Neural cell (in vitro differentiated cells): Measurements from ENCODE around the gene FOXJ2. TPM values are rescaled to one million over a fixed set of nuclear protein-coding genes. Genes with fewer than 3 reads are reported as not detected.
A peak's percentile ranks its signal among the peaks of the same experiment; 100 is the strongest.

Experiments used
- H2AFZ ChIP-seq: fragments of 200-600, 300-800 bp; sonication (generic), shearing (Covaris generic); 2 replicates; pipeline ENCODE4 v1.6.0; 2014; ENCODE audit warnings: low read depth, mild to moderate bottlenecking, antibody characterized with exemption, low read length, moderate library complexity
- H3F3A ChIP-seq: fragments of 200-600 bp; shearing (Covaris generic); 2 replicates; pipeline ENCODE4 v1.6.1; 2016; ENCODE audit warnings: mild to moderate bottlenecking, moderate library complexity, mixed read lengths, antibody characterized with exemption, low read length; ENCODE audit not compliant: insufficient read depth, poor library complexity, severe bottlenecking
- H3K27ac ChIP-seq: fragments of 200-600, 300-800 bp; sonication (generic), shearing (Covaris generic); 2 replicates; pipeline ENCODE4 v1.5.1; 2014; ENCODE audit warnings: mild to moderate bottlenecking, low read length, moderate library complexity
- H3K27me3 ChIP-seq: fragments of 300-800, 200-600 bp; sonication (generic), shearing (Covaris generic); 2 replicates; pipeline ENCODE4 v1.6.0; 2014; ENCODE audit warnings: mild to moderate bottlenecking, low read depth, low read length, moderate library complexity; ENCODE audit not compliant: insufficient read depth
- H3K36me3 ChIP-seq: fragments of 300-800, 200-600 bp; sonication (generic), shearing (Covaris generic); 2 replicates; pipeline ENCODE4 v1.5.1; 2014; ENCODE audit warnings: mild to moderate bottlenecking, antibody characterized with exemption, low read length, moderate library complexity; ENCODE audit not compliant: insufficient read depth
- H3K4me2 ChIP-seq: fragments of 300-800, 200-600 bp; sonication (generic), shearing (Covaris generic); 2 replicates; pipeline ENCODE4 v1.6.0; 2014; ENCODE audit warnings: mild to moderate bottlenecking, low read length
- H3K4me3 ChIP-seq: fragments of 300-800, 200-600 bp; sonication (generic), shearing (Covaris generic); 2 replicates; pipeline ENCODE4 v1.5.1; 2014; ENCODE audit warnings: mild to moderate bottlenecking, low read length, moderate library complexity
- H3K79me2 ChIP-seq: fragments of 200-600 bp; shearing (Covaris generic); replicated peaks from 2 replicates; pipeline ENCODE4 v1.6.0; 2014; ENCODE audit warnings: mild to moderate bottlenecking, low read length, moderate library complexity; ENCODE audit not compliant: insufficient read depth
- H3K9ac ChIP-seq: fragments of 300-800, 200-600 bp; sonication (generic), shearing (Covaris generic); 2 replicates; pipeline ENCODE4 v1.6.1; 2016; ENCODE audit warnings: mild to moderate bottlenecking, low read length, mixed read lengths
- H3K9me2 ChIP-seq: fragments of 200-600 bp; shearing (Covaris generic); 2 replicates; pipeline ENCODE4 v1.6.1; 2016; ENCODE audit warnings: mild to moderate bottlenecking, low read length, mixed read lengths; ENCODE audit not compliant: insufficient read depth
- H3K9me3 ChIP-seq: fragments of 200-600, 300-800 bp; sonication (generic), shearing (Covaris generic); 2 replicates; pipeline ENCODE4 v1.6.1; 2016; ENCODE audit warnings: mild to moderate bottlenecking, mixed run types, low read length, moderate library complexity, mixed read lengths
- H4K20me1 ChIP-seq: fragments of 200-600 bp; shearing (Covaris generic); 2 replicates; pipeline ENCODE4 v1.6.1; 2016; ENCODE audit warnings: mild to moderate bottlenecking, mixed run types; ENCODE audit not compliant: insufficient read depth
- CTCF ChIP-seq: fragments of 450-650 bp; IDR thresholded peaks from 2 replicates; pipeline ENCODE4 v1.5.1; 2014; ENCODE audit warnings: antibody characterized with exemption, mild to moderate bottlenecking, moderate library complexity; ENCODE audit not compliant: poor library complexity, severe bottlenecking
- EP300 ChIP-seq: fragments of 450-650 bp; conservative IDR thresholded peaks from 2 replicates; pipeline ENCODE4 v1.6.1; 2014; ENCODE audit warnings: antibody characterized with exemption, mild to moderate bottlenecking, moderate library complexity; ENCODE audit not compliant: poor library complexity, severe bottlenecking
- EZH2 ChIP-seq: fragments of 200-600, 300-800 bp; shearing (Covaris generic), sonication (generic); IDR thresholded peaks from 2 replicates; pipeline ENCODE4 v1.6.1; 2014; ENCODE audit warnings: antibody characterized with exemption, low read length, borderline replicate concordance, mild to moderate bottlenecking; ENCODE audit not compliant: insufficient read depth, poor library complexity, severe bottlenecking
- MXI1 ChIP-seq: fragments of 450-650 bp; conservative IDR thresholded peaks from 2 replicates; pipeline ENCODE4 v1.6.1; 2014; ENCODE audit warnings: antibody characterized with exemption, mild to moderate bottlenecking; ENCODE audit not compliant: poor library complexity, severe bottlenecking
- POLR2AphosphoS5 ChIP-seq: IDR thresholded peaks from 2 replicates; pipeline ENCODE4 v1.6.1; 2012
- RAD21 ChIP-seq: fragments of 450-650 bp; conservative IDR thresholded peaks from 2 replicates; pipeline ENCODE4 v1.6.1; 2014; ENCODE audit warnings: antibody characterized with exemption, mild to moderate bottlenecking, moderate library complexity
- REST ChIP-seq: IDR thresholded peaks from 2 replicates; pipeline ENCODE4 v1.6.1; 2012; ENCODE audit warnings: borderline replicate concordance
- SMC3 ChIP-seq: fragments of 450-650 bp; conservative IDR thresholded peaks from 2 replicates; pipeline ENCODE4 v1.6.1; 2014; ENCODE audit warnings: antibody characterized with exemption, mild to moderate bottlenecking, moderate library complexity; ENCODE audit not compliant: poor library complexity
- TAF1 ChIP-seq: IDR thresholded peaks from 2 replicates; pipeline ENCODE4 v1.6.1; 2012; ENCODE audit warnings: low read depth
- polyA plus RNA-seq: library from polyadenylated mRNA; depleted of rRNA; stranded (reverse); fragments of >200 nt; gene quantifications from 2 replicates; pipeline ENCODE4 v1.2.3, GENCODE V29; 2014

Gene FOXJ2
- polyA plus RNA-seq, 1 donor from 2014 or later = 5.8 TPM

- H3K4me2 ChIP-seq = no peak overlapping the region
- H3K79me2 ChIP-seq = no peaks in the 10 kb centered on the region
- no peaks in the 10 kb centered on the region for H3K36me3 ChIP-seq
- no peak overlapping the region for H2AFZ ChIP-seq
- TF ChIP-seq REST (no peak), CTCF (no peak), SMC3 (no peak)
- H3K27ac ChIP-seq = no peak overlapping the region
- no peaks in the 10 kb centered on the region for H3K9me2 ChIP-seq
- peak overlapping the region; percentile 81 for H3K4me3 ChIP-seq
- no peaks in the 10 kb centered on the region for H3K9me3 ChIP-seq
- no peaks in the 10 kb centered on the region for H4K20me1 ChIP-seq
- no peak overlapping the region for H3K9ac ChIP-seq
- H3F3A ChIP-seq = peaks cover 5% of the 10 kb centered on the region
- no peaks in the 10 kb centered on the region for H3K27me3 ChIP-seq
Observed at GRCh38 chr12:8027856-8028255, 4.7 kb upstream of the FOXJ2 start.

DNA sequence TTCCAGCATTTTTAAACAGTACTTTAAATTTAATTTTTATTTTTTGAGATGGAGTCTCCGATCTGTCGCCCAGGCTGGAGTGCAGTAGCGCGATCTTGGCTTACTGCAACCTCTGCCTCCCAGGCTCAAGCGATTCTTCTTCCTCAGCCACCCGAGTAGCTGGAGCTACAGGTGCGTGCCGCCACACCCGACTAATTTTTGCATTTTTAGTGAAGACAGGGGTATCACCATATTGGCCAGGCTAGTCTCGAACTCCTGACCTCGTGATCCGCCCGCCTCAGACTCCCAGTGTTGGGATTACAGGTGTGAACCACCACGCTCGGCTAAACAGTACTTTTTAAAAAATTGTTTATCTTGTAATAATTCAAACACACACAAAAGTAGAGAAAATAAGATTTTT, 4.2 kb upstream of the FOXJ2 start:
- TF ChIP-seq RAD21 (no peak), MXI1 (no peak), TAF1 (no peak), SMC3 (no peak), REST (no peak), EZH2 (no peak), EP300 (no peak), POLR2AphosphoS5 (no peak), CTCF (no peak)
- H3K4me2 ChIP-seq = no peak overlapping the region
- no peaks in the 10 kb centered on the region for H3K27me3 ChIP-seq
- H4K20me1 ChIP-seq = no peaks in the 10 kb centered on the region
- H3K4me3 ChIP-seq = no peak overlapping the region
- H3K9ac ChIP-seq = no peak overlapping the region
- peaks cover 5% of the 10 kb centered on the region for H3F3A ChIP-seq
- H3K79me2 ChIP-seq = no peaks in the 10 kb centered on the region
- H3K9me3 ChIP-seq = no peaks in the 10 kb centered on the region
- no peak overlapping the region for H2AFZ ChIP-seq
- no peaks in the 10 kb centered on the region for H3K9me2 ChIP-seq
- no peaks in the 10 kb centered on the region for H3K36me3 ChIP-seq
- no peak overlapping the region for H3K27ac ChIP-seq
